Ammon's horn (tissue), 1 donor: ENCODE results near the gene TOE1.
"Not testable (repeated sequence)": the region's sequence is repeated elsewhere in the genome, so short reads cannot be mapped to it uniquely, and the experiment has no call there.

ENCODE experiments used
- DNase-seq: peaks from one replicate; pipeline ENCODE4 v3.0.0-alpha.2; 2016; ENCODE audit warnings: low spot score

TOE1 gene

GRCh38 chr1:45355683-45356082 is 15.7 kb downstream of the TOE1 start:
- DNase-seq, result no peak

GRCh38 chr1:45356186-45356585 is 16.2 kb downstream of the TOE1 start:
- DNase-seq, result no peak

GRCh38 chr1:45359882-45360513 is 20.0 kb downstream of the TOE1 start:
- peak; percentile 87 for DNase-seq

GRCh38 chr1:45360981-45361380 is 21.0 kb downstream of the TOE1 start:
- DNase-seq, result peak; percentile 58

- no peak for DNase-seq
Observed at GRCh38 chr1:45364294-45364693, 24.3 kb downstream of the TOE1 start.

- peak; percentile 57 for DNase-seq
Observed at GRCh38 chr1:45365051-45365450, 25.1 kb downstream of the TOE1 start.

- no peak for DNase-seq
Observed at GRCh38 chr1:45370575-45370974, 30.6 kb downstream of the TOE1 start.

GRCh38 chr1:45373573-45373972 is 33.6 kb downstream of the TOE1 start:
- DNase-seq, result no peak

GRCh38 chr1:45375104-45376090 is 35.4 kb downstream of the TOE1 start:
- no peak for DNase-seq

GRCh38 chr1:45378184-45378583 is 38.2 kb downstream of the TOE1 start:
- no peak for DNase-seq

- no peak for DNase-seq
Observed at GRCh38 chr1:45379524-45379923, 39.6 kb downstream of the TOE1 start.

- no peak for DNase-seq
Observed at GRCh38 chr1:45380125-45380524, 40.2 kb downstream of the TOE1 start.

- no peak for DNase-seq
Observed at GRCh38 chr1:45380730-45381129, 40.8 kb downstream of the TOE1 start.

- DNase-seq, result no peak
Observed at GRCh38 chr1:45381243-45381642, 41.3 kb downstream of the TOE1 start.

- no peak for DNase-seq
Observed at GRCh38 chr1:45383191-45383590, 43.2 kb downstream of the TOE1 start.

GRCh38 chr1:45384213-45384612 is 44.2 kb downstream of the TOE1 start:
- DNase-seq, result not testable (repeated sequence)

GRCh38 chr1:45385302-45385701 is 45.3 kb downstream of the TOE1 start:
- DNase-seq, result no peak

- DNase-seq, result no peak
Observed at GRCh38 chr1:45386219-45386618, 46.2 kb downstream of the TOE1 start.
